Uterus (tissue), 4 donors: ENCODE results near the gene TMC2. TPM values are rescaled to one million over a fixed set of nuclear protein-coding genes. Genes with fewer than 3 reads are reported as not detected.

Experiments
- DNase-seq, 2 donors: peaks; one replicate each; pipeline ENCODE4 v3.0.0-alpha.2; 2019 to 2020
- H3K27ac ChIP-seq, 2 donors: fragments of 200-600 bp; sonication (generic); 1 replicate in 1 of 2; 2 replicates in 1 of 2; pipeline ENCODE4 v1.5.1; 2016 to 2018
- H3K27me3 ChIP-seq, 2 donors: fragments of 200-600 bp; sonication (generic); one replicate each; pipeline ENCODE4 v1.5.1; 2018 to 2019; ENCODE audit warnings: control low read depth in 1 of 2
- H3K36me3 ChIP-seq, 2 donors: fragments of 200-600 bp; sonication (generic); one replicate each; pipeline ENCODE4 v1.5.1; 2019; ENCODE audit warnings: control low read depth in 1 of 2
- H3K4me1 ChIP-seq, 2 donors: fragments of 200-600 bp; sonication (generic); one replicate each; pipeline ENCODE4 v1.5.1; 2018 to 2019; ENCODE audit warnings: control low read depth in 1 of 2
- H3K4me3 ChIP-seq, 2 donors: fragments of 200-600 bp; sonication (generic); 1 replicate in 1 of 2; 2 replicates in 1 of 2; pipeline ENCODE4 v1.5.1; 2018 to 2019; ENCODE audit warnings: mild to moderate bottlenecking in 1 of 2
- H3K9me3 ChIP-seq, 2 donors: fragments of 200-600 bp; sonication (generic); one replicate each; pipeline ENCODE4 v1.5.1; 2019; ENCODE audit warnings: control low read depth in 1 of 2
- CTCF ChIP-seq, 4 experiments: fragments of 200-600 bp in 2 of 4; fragments of 450-650 bp in 2 of 4; sonication (generic) in 2 of 4; IDR thresholded peaks; one replicate each; pipeline ENCODE4 v1.5.1; 2016 to 2019; ENCODE audit warnings: antibody characterized with exemption in 4 of 4, mild to moderate bottlenecking in 2 of 4, moderate library complexity in 1 of 4
- POLR2A ChIP-seq, 2 donors: fragments of 450-650 bp; IDR thresholded peaks; one replicate each; pipeline ENCODE4 v1.6.1; 2016; ENCODE audit warnings: antibody characterized with exemption in 2 of 2, mild to moderate bottlenecking in 1 of 2, moderate library complexity in 1 of 2
- intact Hi-C: fragments of 100-400 bp; cut with DNase I; formaldehyde crosslinking; loops from one replicate; pipeline ENCODE4 v1.15.1; 2023; ENCODE audit warnings: low total_unique reads
- microRNA counts, 2 donors: library from miRNA; unstranded; fragments of <30 nt; microRNA quantifications; one replicate each; lab custom pipeline; 2016 to 2017
- microRNA-seq: library from miRNA; unstranded; fragments of <30 nt; microRNA quantifications from one replicate; pipeline ENCODE4, GENCODE V29; 2016; ENCODE audit warnings: borderline microRNAs expressed, borderline replicate concordance
- small RNA-seq: library from RNA; depleted of rRNA; stranded (forward); fragments of <200 nt; gene quantifications from one replicate; pipeline ENCODE3, GENCODE V24; 2016
- total RNA-seq, 4 donors: library from RNA; depleted of rRNA in 3 of 4; stranded (reverse); fragments of >200 nt in 3 of 4; gene quantifications; one replicate each; pipeline versions ENCODE4 v1.1.0 to v1.2.4, GENCODE V29; 2014 to 2023
- donor health status: DM: yes; HTN: yes; CAD: no.

TMC2 gene
- total RNA-seq, 4 donors from 2014 or later = not detected

DNA sequence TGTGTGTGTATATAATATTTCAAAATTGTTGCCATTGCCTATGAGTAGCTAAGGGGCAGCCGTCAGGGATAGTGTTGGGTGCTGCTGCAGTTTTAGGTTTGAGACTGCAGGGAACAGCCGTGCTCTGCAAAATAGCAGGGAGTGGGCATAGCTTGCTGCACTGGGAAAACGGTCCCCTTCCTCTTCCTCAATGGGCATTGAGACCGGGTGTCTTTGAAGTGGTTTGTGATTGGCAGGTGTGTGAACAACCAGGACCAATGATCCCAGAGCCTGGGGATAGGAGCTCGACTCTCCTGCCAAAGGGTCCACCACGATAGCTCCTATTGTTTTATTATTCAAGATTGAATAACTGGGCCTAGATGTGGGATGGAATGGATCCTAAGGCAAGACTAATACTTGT, 151.1 kb downstream of the TMC2 start:
- no peak for TF ChIP-seq CTCF (IDR thresholded peaks at IDR 0.05)
- TF ChIP-seq POLR2A (IDR thresholded peaks at IDR 0.05) = no peak
- no peaks in the 10 kb centered on the region for H3K4me1 ChIP-seq
- no peak overlapping the region for H3K4me3 ChIP-seq
- intact Hi-C loops = no loop called here
- no peaks in the 10 kb centered on the region for H3K9me3 ChIP-seq
- DNase-seq = no peak
- H3K36me3 ChIP-seq = no peaks in the 10 kb centered on the region
- no peaks in the 10 kb centered on the region for H3K27me3 ChIP-seq
- no peak overlapping the region for H3K27ac ChIP-seq

DNA sequence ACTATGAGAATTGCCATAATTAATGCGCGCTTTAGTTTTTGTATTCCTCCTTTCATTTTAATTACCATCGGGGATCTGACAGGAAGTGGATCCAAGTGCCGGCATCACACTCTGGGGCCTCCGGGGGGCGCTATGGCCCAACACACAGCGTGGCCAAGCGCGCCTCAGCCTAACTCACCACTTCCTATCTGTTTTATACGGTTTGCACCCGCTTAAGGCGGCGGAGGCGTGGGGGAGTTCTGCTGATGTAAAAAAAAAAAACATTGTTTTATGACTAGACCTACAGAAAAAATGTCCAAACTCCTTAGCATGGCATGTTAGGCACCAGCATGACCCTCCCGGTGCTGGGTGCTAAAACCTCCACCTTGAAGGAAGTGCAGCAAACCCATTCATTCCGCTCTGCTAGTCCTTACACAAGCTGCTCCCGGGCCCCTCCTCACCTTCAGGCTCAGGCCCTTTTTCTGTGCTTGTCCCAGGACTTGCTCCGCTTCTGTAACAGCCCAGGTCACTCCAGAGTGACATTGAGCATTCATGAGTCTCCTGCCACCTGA, 151.7 kb downstream of the TMC2 start:
- Histone ChIP-seq H3K36me3 (no peaks in the 10 kb centered on the region), H3K27ac (no peak overlapping the region), H3K9me3 (no peaks in the 10 kb centered on the region), H3K4me3 (no peak overlapping the region), H3K4me1 (no peaks in the 10 kb centered on the region), H3K27me3 (no peaks in the 10 kb centered on the region)
- intact Hi-C loops = no loop called here
- peak in 1 of 2 donors; percentile 35 for DNase-seq
- TF ChIP-seq POLR2A (IDR thresholded peaks at IDR 0.05) = no peak
- peak; percentile 27 to 51 (median 33) for TF ChIP-seq CTCF (IDR thresholded peaks at IDR 0.05)

DNA sequence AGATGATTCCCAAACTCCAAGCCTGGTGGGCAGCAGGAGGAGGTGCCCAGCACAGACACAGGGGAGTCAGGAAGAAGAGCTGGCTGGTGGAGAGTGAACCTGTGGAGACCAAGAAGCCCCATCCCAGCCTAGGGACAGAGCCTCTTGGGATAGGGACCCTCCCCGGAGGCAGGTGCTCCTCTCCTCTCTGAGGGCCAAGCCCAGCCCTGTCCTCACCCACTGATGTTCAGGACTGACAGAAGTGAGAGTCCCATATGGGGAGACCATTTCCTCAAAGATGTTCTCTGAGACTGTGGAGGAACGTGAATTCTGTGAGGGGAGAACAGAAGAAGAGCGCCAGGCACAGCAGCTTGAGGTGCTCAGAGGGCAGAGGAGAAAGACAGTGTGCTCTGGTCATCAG, 153.8 kb downstream of the TMC2 start:
- intact Hi-C loops = no loop called here
- Histone ChIP-seq H3K27ac (no peak overlapping the region), H3K9me3 (no peaks in the 10 kb centered on the region), H3K36me3 (no peaks in the 10 kb centered on the region), H3K27me3 (no peaks in the 10 kb centered on the region), H3K4me3 (no peak overlapping the region), H3K4me1 (peaks cover 0 to 6% of the 10 kb centered on the region in 2 donors)
- no peak for DNase-seq
- no peak for TF ChIP-seq POLR2A (IDR thresholded peaks at IDR 0.05)
- TF ChIP-seq CTCF (IDR thresholded peaks at IDR 0.05) = no peak

DNA sequence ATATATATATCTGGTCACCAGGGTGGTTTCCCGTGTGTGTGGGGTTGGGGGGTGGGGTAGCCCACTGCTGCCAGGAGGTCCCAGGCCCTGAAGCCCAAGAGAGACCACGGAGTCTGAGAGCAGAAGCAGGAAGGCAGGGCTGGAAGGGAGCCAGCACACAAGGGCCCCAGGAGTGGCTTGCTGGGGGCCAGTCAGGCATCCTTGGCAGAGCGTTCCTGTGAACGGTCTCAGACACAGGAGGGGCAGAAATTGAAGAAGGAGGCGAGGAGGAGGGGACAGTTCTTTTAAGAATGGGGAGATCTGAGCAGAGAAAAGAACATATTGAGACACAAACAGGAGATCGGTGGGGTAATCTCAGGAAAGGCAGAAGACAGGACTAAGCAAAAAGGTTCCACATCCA, 154.3 kb downstream of the TMC2 start:
- intact Hi-C loops = no loop called here
- DNase-seq = no peak
- no peak for TF ChIP-seq CTCF (IDR thresholded peaks at IDR 0.05)
- no peak for TF ChIP-seq POLR2A (IDR thresholded peaks at IDR 0.05)

DNA sequence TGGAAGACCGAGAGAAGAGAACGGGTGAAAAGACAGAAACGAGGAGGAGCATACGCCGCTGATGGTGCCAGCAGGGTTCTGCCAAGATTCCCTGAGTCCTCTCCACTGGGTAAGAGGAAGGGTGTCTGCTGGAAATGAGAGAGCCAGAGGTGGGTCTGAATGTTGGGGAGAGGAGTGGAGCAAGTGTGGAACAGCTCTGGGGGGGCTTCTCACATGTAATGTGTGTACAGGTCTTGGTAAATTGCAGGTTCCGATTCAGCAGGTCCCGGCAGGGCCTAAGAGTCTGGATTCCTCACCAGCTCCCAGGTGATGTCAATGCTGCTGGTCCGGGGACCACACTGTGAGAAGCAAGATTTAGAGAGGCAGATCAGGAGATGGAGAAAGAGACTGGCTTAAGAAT, 154.8 kb downstream of the TMC2 start:
- peaks cover 0 to 10% of the 10 kb centered on the region in 2 donors for H3K4me1 ChIP-seq
- TF ChIP-seq POLR2A (IDR thresholded peaks at IDR 0.05) = no peak
- no peak for TF ChIP-seq CTCF (IDR thresholded peaks at IDR 0.05)
- no peaks in the 10 kb centered on the region for H3K9me3 ChIP-seq
- no peak overlapping the region for H3K4me3 ChIP-seq
- no peaks in the 10 kb centered on the region for H3K27me3 ChIP-seq
- intact Hi-C loops = no loop called here
- no peaks in the 10 kb centered on the region for H3K36me3 ChIP-seq
- no peak for DNase-seq
- H3K27ac ChIP-seq = peak overlapping the region in 1 of 2 donors; percentile 98

More for the DNA sequence above, 154.3 kb downstream of the TMC2 start:
- Histone ChIP-seq H3K27me3 (no peaks in the 10 kb centered on the region), H3K4me1 (peaks cover 0 to 10% of the 10 kb centered on the region in 2 donors), H3K4me3 (no peak overlapping the region), H3K36me3 (no peaks in the 10 kb centered on the region), H3K9me3 (no peaks in the 10 kb centered on the region), H3K27ac (peak overlapping the region in 1 of 2 donors; percentile 98)

MicroRNA genes within 50 kb of the gene (microRNA counts, 767-probe panel; counts per million panel counts)
- 0 counts per million in 2 donors for microRNA hsa-miR-1292 (lab: Ali Mortazavi, UCI)

Small RNA genes lying within 50 kb of the gene (microRNA-seq; reads per million reads assigned to microRNA genes)
- gene MIR1292 = 6.4 reads per million, percentile 11 among the genes with 10 or more reads in this experiment

Small RNA genes lying within 50 kb of the gene (small RNA-seq; reads per million reads assigned to genes)
- gene SNORA51 = not detected
- not detected for gene SNORD110
- not detected for gene SNORD56
- gene SNORD57 = not detected
- not detected for gene SNORD86

Other genes starting within 250 kb of the TMC2 start
- gene TGM3, start 240.6 kb upstream of the TMC2 start, total RNA-seq = under 1 TPM in 1 of 4 donors, not detected in 3; 0.21 TPM
- not detected for gene TGM6, start 155.7 kb upstream of the TMC2 start, total RNA-seq
- 100 to 1,000 TPM; 108 to 268 (median 133) TPM for gene SNRPB, start 65.8 kb upstream of the TMC2 start, total RNA-seq
- 10 to 100 TPM; 11.2 to 20.5 (median 15.1) TPM for gene ZNF343, start 27.7 kb upstream of the TMC2 start, total RNA-seq
- gene NOP56, start 116.1 kb downstream of the TMC2 start, total RNA-seq = 100 to 1,000 TPM; 108 to 151 (median 134) TPM
- gene IDH3B, start 127.6 kb downstream of the TMC2 start, total RNA-seq = 100 to 1,000 TPM in 1 of 4 donors, 10 to 100 TPM in 3; 33.8 to 220 (median 83.7) TPM
- gene EBF4, start 156.2 kb downstream of the TMC2 start, total RNA-seq = 10 to 100 TPM in 3 of 4 donors, 1 to 10 TPM in 1; 7.1 to 69.5 (median 21.7) TPM